T-helper 9 cell (primary cell): ENCODE measurements around the gene TMSB10.
"Not testable (repeated sequence)": the region's sequence is repeated elsewhere in the genome, so short reads cannot be mapped to it uniquely, and the experiment has no call there.

Experiments used
- DNase-seq: peaks from one replicate; pipeline ENCODE4 v3.0.0-alpha.2; 2020

Gene TMSB10

GRCh38 chr2:84940831-84941412, 35.5 kb downstream of the TMSB10 start:
- DNase-seq, result no peak

GRCh38 chr2:84942166-84942565, 36.7 kb downstream of the TMSB10 start:
- DNase-seq, result no peak

GRCh38 chr2:84942964-84943421, 37.5 kb downstream of the TMSB10 start:
- DNase-seq, result no peak

GRCh38 chr2:84944295-84944909, 38.9 kb downstream of the TMSB10 start:
- no peak for DNase-seq

GRCh38 chr2:84945838-84946203, 40.4 kb downstream of the TMSB10 start:
- DNase-seq, result not testable (repeated sequence)

GRCh38 chr2:84946204-84947009, 41.0 kb downstream of the TMSB10 start:
- peak; percentile 20 for DNase-seq

GRCh38 chr2:84947010-84947593, 41.6 kb downstream of the TMSB10 start:
- no peak for DNase-seq

GRCh38 chr2:84953535-84953934, 48.1 kb downstream of the TMSB10 start:
- DNase-seq, result no peak

GRCh38 chr2:84954329-84954728, 48.9 kb downstream of the TMSB10 start:
- no peak for DNase-seq
